Activated naive CD4-positive, alpha-beta T cell treated with anti-CD3 and anti-CD28 coated beads, Interleukin-2, amount 10 ng/mL, durations not matched to agents 7 days and 5 days (primary cell): ENCODE measurements around the gene FBXW5.

Source experiments
- CTCF ChIA-PET: fragments of 350-600 bp; sonication (Branson Sonifier 250); formaldehyde crosslinking; loops from one replicate; lab custom pipeline; 2021; ENCODE audit warnings: antibody characterized with exemption; lab: Charles Lee
- DNase-seq: peaks from one replicate; pipeline ENCODE4 v3.0.0-alpha.2; 2020
- H3K27ac Mint-ChIP-seq: one replicate; pipeline ENCODE4 v1.8.0; 2021; ENCODE audit warnings: mild to moderate bottlenecking, moderate library complexity, mixed read lengths
- H3K27me3 Mint-ChIP-seq: one replicate; pipeline ENCODE4 v1.8.0; 2021; ENCODE audit warnings: mild to moderate bottlenecking, mixed read lengths
- H3K36me3 Mint-ChIP-seq: one replicate; pipeline ENCODE4 v1.8.0; 2021; ENCODE audit warnings: mixed read lengths
- H3K4me1 Mint-ChIP-seq: one replicate; pipeline ENCODE4 v1.8.0; 2021; ENCODE audit warnings: mixed read lengths
- H3K4me3 Mint-ChIP-seq: one replicate; pipeline ENCODE4 v1.8.0; 2021; ENCODE audit warnings: mild to moderate bottlenecking, moderate library complexity, mixed read lengths
- H3K9me3 Mint-ChIP-seq: one replicate; pipeline ENCODE4 v1.8.0; 2021; ENCODE audit warnings: mixed read lengths

Gene FBXW5, protein sequence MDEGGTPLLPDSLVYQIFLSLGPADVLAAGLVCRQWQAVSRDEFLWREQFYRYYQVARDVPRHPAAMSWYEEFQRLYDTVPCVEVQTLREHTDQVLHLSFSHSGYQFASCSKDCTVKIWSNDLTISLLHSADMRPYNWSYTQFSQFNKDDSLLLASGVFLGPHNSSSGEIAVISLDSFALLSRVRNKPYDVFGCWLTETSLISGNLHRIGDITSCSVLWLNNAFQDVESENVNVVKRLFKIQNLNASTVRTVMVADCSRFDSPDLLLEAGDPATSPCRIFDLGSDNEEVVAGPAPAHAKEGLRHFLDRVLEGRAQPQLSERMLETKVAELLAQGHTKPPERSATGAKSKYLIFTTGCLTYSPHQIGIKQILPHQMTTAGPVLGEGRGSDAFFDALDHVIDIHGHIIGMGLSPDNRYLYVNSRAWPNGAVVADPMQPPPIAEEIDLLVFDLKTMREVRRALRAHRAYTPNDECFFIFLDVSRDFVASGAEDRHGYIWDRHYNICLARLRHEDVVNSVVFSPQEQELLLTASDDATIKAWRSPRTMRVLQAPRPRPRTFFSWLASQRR

DNA sequence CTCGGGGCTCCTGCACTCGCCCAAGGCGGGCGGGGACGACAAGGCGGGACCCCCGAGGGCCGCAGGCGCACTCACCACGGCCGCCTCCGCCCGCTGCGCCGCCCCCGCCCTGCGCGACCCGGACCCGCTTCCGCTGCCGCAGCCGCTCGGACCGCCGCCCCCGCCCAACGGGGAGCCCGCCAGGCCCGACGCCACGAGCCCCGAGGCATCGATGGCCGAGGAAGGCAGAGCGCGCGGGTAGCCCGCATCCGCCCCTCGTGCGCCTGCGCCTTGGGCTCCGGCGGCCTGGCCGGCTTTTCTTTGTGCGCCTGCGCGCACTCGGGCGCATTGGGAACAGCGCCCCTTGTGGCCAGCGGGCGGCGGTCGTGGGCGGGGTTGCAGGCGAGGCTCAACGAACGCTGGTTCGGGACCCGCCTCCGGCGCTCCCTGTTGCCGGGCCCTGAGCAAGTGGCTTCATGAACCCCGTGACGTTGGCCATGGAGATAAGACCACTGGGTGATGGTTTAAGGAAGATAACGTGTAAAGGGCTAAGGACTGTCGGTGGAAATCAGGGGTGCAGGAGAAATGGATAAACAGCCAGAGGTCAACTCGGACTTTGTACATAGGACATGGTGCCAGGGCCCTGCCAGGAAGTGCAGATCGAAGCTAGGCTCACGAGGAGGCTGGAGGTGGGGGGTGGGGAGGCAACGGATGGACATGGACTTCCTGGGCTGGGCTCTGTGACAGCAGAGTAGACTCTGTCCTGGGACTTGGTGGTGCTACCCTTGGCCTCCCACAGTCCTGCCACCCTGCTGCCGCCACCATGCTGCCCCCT lies at the start of gene FBXW5, which contains the start of gene C8G:
Gene FBXW5, minus strand, starts transcription at position 220 of the 814 bp plus-strand sequence. CDS start 655 bp downstream, outside the sequence.
Gene C8G, plus strand, starts transcription at position 725 of the 814 bp plus-strand sequence. Its CDS starts 78 bp downstream, at position 803.
- H3K4me1 Mint-ChIP-seq: peaks cover 26% of the 10 kb centered on the region
- H3K27ac Mint-ChIP-seq: peak within 1 kb of the TSS; percentile 90
- H3K36me3 Mint-ChIP-seq: peaks cover 10% of the 10 kb centered on the region
- peak within 1 kb of the TSS; percentile 82 for H3K4me3 Mint-ChIP-seq
- H3K27me3 Mint-ChIP-seq: no peaks in the 10 kb centered on the region
- CTCF ChIA-PET: interaction anchor here (0.9 to 1.2 kb wide), 4 partner anchors 85 to 100 kb away, joined by 3 to 5 read pairs (median 3); no protein-coding TSS in a partner anchor
- no peaks in the 10 kb centered on the region for H3K9me3 Mint-ChIP-seq
- DNase-seq: peak; percentile 94

DNA sequence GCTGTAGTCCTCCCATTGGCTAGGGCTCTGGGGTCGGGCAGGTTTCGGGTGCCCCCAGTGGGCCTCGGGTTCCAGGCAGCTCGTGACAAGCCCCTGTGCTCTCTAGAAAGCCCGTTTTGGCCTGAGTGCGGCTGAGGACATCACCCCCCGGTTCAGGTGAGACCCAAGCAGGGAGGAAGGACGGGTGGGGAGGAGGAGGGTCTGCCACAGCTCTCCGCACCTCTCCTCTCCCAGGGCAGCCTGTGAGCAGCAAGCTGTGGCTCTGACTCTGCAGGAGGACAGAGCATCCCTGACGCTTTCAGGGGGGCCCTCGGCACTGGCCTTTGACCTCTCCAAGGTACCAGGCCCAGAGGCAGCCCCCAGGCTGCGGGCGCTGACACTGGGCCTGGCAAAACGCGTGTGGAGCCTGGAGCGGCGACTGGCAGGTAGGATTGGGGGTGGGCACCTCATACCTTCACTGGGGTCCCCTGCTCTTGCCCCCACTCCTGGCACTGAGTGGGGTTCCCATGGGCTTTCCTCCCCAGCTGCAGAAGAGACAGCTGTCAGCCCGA lies 48.4 kb upstream of the FBXW5 start:
- Mint-ChIP-seq H3K27ac (peak overlapping the region; percentile 82), H3K36me3 (peaks cover 7% of the 10 kb centered on the region), H3K9me3 (no peaks in the 10 kb centered on the region), H3K4me1 (peaks cover 45% of the 10 kb centered on the region), H3K4me3 (peak overlapping the region; percentile 82), H3K27me3 (peaks cover 51% of the 10 kb centered on the region)
- no peak for DNase-seq
- CTCF ChIA-PET: interaction anchor here (0.9 to 2.3 kb wide), 5 partner anchors 17 to 74 kb away, joined by 3 to 9 read pairs (median 4); no protein-coding TSS in a partner anchor

DNA sequence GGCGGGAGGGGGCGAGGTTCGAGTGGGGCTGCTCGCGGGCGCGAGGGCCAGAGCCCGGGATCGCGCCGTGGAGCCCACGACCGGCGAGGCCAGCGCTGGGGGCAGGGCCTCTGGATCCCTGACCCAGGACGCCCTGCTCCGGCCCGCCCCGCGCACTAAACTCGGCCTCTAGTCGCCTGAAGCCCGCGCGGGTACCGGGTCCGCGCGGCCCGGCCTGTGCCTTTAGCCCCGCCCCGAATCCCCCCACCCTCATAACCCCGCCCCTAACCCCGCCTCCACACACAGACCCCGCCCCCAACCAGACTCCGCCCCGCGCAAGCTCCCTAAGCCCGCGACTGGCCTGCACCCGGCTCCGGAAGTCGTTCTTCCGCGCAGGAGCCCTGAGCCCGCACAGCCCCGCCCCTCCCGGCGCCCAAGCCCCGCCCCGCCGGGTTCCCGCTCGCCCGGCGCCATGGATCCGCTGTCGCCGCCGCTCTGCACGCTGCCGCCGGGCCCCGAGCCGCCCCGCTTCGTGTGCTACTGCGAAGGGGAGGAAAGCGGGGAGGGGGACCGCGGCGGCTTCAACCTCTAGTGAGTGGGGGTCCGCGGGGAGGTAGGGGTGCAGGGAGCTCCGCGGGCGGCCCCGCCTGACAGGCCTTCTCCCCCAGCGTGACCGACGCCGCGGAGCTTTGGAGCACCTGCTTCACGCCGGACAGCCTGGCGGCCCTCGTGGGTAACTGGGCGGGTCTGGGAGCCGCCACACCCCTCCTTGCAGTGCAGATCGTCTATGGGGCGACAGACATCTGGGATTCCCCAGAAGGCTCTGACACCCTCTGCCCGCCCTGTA lies 47.7 kb upstream of the FBXW5 start, which contains the start of gene PAXX:
Gene PAXX, plus strand, starts transcription at position 430 of the 826 bp plus-strand sequence. Its CDS starts 22 bp downstream, at position 452.
- H3K36me3 Mint-ChIP-seq: peaks cover 7% of the 10 kb centered on the region
- H3K27ac Mint-ChIP-seq: peak within 1 kb of the TSS; percentile 82
- CTCF ChIA-PET: interaction anchor here (0.7 to 2.3 kb wide), 6 partner anchors 16 to 200 kb away, joined by 3 to 9 read pairs (median 4); no protein-coding TSS in a partner anchor
- H3K9me3 Mint-ChIP-seq: no peaks in the 10 kb centered on the region
- peaks cover 51% of the 10 kb centered on the region for H3K27me3 Mint-ChIP-seq
- H3K4me3 Mint-ChIP-seq: peak within 1 kb of the TSS; percentile 82
- DNase-seq: peak; percentile 96
- H3K4me1 Mint-ChIP-seq: peaks cover 38% of the 10 kb centered on the region

DNA sequence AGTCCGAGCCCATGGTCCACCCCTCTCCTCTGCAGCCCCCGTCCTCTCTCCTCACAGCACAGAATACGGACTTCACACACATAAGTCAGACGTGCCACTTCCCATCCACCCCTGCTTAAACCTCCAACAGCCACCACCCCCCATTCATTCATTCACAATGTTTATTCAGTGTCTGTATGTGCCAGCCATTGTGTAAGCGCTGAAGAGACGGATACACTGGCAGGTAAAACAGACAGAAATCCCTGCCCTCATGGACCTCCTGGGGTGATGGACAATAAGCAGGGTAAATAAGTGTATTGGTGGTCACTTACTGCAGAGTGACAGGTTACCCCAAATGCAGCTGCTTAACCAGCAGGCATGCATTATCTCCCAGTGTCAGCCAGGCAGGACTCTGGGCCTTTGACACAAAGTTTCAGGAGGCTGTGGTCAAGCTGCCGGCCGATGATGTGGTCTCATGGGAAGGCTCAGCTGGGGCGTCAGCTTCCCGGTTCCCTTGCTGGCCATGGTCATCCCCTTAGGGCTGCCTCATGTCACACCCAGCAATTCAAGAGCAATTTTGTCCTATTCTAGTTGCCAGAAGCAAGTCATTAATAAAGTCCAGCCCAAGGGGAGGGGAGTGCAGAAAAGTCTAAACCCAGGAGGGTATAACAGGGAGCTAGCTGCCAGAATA lies 45.8 kb upstream of the FBXW5 start:
- Mint-ChIP-seq H3K36me3 (peaks cover 7% of the 10 kb centered on the region), H3K9me3 (no peaks in the 10 kb centered on the region), H3K4me3 (peak overlapping the region; percentile 71), H3K27me3 (peaks cover 60% of the 10 kb centered on the region), H3K27ac (peak overlapping the region; percentile 0), H3K4me1 (peaks cover 24% of the 10 kb centered on the region)
- CTCF ChIA-PET: interaction anchor here (1.1 to 1.5 kb wide), 2 partner anchors 39 to 42 kb away, joined by 3 to 4 read pairs; no protein-coding TSS in a partner anchor
- DNase-seq: no peak

DNA sequence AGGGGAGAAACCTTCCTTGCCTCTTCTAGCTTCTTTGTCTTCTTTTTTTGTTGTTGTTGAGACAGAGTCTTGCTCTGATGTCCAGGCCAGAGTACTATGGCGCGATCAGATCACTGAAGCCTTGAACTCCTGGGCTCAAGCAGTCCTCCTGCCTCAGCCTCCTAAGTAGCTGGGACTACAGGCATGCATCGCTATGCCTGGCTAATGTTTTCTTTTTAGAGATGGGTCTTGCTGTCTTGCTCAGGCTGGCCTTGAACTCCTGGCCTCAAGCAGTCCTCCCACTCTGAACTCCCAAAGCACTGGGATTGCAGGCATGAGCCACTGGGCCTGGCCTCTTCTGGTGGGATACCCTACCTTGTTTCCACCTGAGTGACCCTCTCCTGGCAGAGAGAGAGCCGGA lies 44.3 kb upstream of the FBXW5 start:
- Mint-ChIP-seq H3K9me3 (no peaks in the 10 kb centered on the region), H3K4me3 (no peak overlapping the region), H3K27ac (no peak overlapping the region), H3K4me1 (peaks cover 18% of the 10 kb centered on the region), H3K36me3 (peaks cover 6% of the 10 kb centered on the region), H3K27me3 (peaks cover 75% of the 10 kb centered on the region)
- no peak for DNase-seq
- CTCF ChIA-PET: interaction anchor here (1.4 kb wide), 1 partner anchor 41 kb away, joined by 4 read pairs; no protein-coding TSS in a partner anchor

DNA sequence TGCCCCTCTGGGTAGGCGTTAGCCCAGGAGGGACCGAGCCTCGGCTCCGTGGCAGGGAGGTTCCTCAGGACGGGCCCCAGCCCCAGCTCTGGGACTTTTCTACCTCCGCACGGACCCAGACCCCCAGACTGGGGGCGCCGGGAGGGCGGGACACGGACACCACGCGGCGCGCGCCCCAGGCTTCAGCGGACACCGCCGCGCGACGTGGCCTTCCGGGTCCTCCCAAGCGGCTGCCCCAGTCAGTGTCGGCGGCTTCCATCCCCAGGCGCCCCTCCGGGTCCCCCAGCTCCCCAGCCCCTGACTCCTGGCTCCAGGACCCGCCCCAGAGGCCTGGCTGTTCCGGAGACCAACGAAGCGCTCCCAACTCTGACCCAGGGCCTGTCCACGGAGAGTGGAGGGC lies 41.3 kb upstream of the FBXW5 start:
- peaks cover 99% of the 10 kb centered on the region for H3K27me3 Mint-ChIP-seq
- H3K36me3 Mint-ChIP-seq: no peaks in the 10 kb centered on the region
- H3K27ac Mint-ChIP-seq: no peak overlapping the region
- no peak overlapping the region for H3K4me3 Mint-ChIP-seq
- CTCF ChIA-PET: interaction anchor here (1.0 to 1.4 kb wide), 2 partner anchors 10 to 16 kb away, joined by 3 read pairs; no protein-coding TSS in a partner anchor
- no peak for DNase-seq
- H3K4me1 Mint-ChIP-seq: peaks cover 3% of the 10 kb centered on the region
- H3K9me3 Mint-ChIP-seq: no peaks in the 10 kb centered on the region

DNA sequence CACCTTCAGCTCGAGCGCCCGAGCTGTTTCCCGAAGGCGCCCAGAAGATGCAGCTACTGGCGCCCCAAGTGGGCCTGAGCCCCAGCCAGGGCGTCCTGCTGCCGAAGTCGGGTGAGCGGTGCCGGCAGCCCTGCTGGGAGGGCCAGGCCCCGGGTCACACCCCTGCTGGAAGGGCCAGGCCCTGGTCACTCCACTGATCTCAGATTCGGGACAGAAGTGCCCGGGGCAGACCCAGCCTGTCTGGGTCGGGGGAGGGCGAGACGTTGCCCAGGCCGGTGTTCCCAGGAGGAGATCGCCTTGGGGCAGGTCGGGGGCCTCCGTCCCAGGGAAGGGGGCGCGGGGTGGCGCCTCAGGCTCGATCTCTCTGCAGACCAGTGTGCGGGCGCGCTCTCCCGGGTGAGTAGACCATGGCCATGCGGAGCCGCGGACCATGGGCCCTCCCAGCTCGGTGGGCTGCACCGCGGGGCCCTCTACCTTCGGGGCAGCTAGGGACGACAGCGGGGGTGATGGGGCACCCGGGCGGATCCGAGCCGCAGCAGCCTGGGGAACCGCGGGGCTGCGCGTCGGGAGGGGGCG lies 40.6 kb upstream of the FBXW5 start:
- no peak for DNase-seq
- Mint-ChIP-seq H3K36me3 (no peaks in the 10 kb centered on the region), H3K9me3 (no peaks in the 10 kb centered on the region), H3K27ac (no peak overlapping the region), H3K4me3 (no peak overlapping the region), H3K27me3 (peaks cover 99% of the 10 kb centered on the region), H3K4me1 (no peaks in the 10 kb centered on the region)
- CTCF ChIA-PET: interaction anchor here (1.0 to 1.4 kb wide), 2 partner anchors 9 to 17 kb away, joined by 3 read pairs; no protein-coding TSS in a partner anchor

DNA sequence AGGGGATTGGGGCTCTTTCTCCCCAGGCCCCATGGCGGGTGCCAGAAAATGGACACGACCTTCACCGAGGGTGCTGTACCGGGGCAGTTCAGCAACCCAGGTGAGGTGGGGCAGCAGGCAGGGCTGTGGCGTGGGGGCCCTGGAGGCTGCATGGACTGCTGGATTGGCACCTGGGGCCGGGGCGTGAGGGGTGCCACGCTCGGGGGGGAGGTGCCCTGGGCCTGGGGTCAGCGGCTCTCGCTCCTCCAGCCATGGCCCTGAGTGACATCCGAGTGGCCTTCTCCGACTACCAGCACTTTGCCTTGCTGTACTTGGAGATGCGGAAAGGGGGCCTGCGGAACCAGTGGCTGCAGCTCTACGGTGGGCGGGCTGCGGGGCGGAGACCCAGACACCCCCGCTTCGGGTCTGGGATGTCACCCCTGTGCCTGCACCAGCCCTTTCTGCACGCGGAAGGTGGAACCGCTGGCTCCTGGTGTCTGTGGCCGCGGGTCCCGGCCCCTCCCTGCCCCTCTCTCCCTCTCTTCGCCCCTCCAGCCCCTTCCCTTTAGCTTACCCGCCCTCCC lies 40.0 kb upstream of the FBXW5 start:
- Mint-ChIP-seq H3K27me3 (peaks cover 99% of the 10 kb centered on the region), H3K4me3 (no peak overlapping the region), H3K4me1 (no peaks in the 10 kb centered on the region), H3K27ac (no peak overlapping the region), H3K36me3 (no peaks in the 10 kb centered on the region), H3K9me3 (no peaks in the 10 kb centered on the region)
- no peak for DNase-seq
- CTCF ChIA-PET: interaction anchor here (1.4 kb wide), 1 partner anchor 17 kb away, joined by 3 read pairs; no protein-coding TSS in a partner anchor

DNA sequence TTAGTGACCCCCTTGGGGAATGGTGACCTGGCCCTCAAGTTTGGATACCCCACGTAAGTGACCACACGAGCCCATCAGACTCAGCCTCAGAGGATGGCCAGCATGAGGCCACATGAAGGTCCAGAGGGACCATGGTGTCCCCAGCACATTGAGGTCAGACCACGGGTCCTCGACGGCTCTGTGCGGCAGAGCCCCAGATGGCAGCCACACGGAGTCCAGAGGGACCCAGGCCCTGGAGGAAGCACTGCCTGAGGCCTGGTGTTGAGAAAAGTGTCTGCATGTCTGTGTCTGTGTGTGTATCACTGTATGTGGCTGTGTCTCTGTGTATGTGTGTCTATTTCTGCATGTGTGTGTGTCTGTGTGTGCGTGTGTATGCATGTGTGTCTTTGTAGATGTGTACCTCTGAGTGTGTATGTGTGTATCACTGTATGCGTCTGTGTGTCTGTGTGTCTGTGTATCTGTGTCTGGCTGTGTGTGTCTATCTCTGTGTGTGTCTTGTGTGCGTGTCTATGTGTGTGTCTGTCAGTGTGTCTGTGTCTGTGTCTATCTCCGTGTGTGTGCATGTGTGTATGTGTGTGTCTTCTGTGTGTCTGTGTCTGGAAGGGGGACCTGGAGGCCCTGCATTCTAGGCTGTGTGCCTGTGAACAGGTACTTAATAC lies 39.2 kb upstream of the FBXW5 start:
- no peak overlapping the region for H3K4me3 Mint-ChIP-seq
- DNase-seq: no peak
- H3K9me3 Mint-ChIP-seq: no peaks in the 10 kb centered on the region
- CTCF ChIA-PET: no interaction called here
- no peaks in the 10 kb centered on the region for H3K4me1 Mint-ChIP-seq
- no peak overlapping the region for H3K27ac Mint-ChIP-seq
- no peaks in the 10 kb centered on the region for H3K36me3 Mint-ChIP-seq
- peaks cover 94% of the 10 kb centered on the region for H3K27me3 Mint-ChIP-seq

DNA sequence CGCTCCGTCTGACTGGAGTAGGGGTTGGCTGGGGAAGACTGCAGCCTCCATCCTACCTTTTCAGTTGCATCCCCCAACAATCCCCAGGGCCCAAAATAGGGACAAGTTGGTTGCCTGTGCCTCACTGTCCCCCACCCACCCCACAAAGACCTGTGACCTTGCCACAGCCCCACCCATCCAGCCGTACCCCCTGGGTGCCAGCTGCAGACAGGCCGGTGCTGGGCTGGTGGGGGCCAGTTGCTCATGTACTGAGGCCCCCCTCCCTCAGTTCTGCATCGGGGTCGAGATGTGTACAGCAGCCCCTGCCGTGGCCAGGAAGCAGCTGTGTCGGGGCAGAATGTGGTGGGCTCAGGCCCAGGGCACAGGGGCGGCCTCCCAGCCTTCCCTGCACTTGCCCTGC lies 38.6 kb upstream of the FBXW5 start:
- no peak overlapping the region for H3K27ac Mint-ChIP-seq
- H3K27me3 Mint-ChIP-seq: peaks cover 88% of the 10 kb centered on the region
- DNase-seq: no peak
- no peaks in the 10 kb centered on the region for H3K36me3 Mint-ChIP-seq
- no peaks in the 10 kb centered on the region for H3K4me1 Mint-ChIP-seq
- no peaks in the 10 kb centered on the region for H3K9me3 Mint-ChIP-seq
- CTCF ChIA-PET: no interaction called here
- H3K4me3 Mint-ChIP-seq: no peak overlapping the region

DNA sequence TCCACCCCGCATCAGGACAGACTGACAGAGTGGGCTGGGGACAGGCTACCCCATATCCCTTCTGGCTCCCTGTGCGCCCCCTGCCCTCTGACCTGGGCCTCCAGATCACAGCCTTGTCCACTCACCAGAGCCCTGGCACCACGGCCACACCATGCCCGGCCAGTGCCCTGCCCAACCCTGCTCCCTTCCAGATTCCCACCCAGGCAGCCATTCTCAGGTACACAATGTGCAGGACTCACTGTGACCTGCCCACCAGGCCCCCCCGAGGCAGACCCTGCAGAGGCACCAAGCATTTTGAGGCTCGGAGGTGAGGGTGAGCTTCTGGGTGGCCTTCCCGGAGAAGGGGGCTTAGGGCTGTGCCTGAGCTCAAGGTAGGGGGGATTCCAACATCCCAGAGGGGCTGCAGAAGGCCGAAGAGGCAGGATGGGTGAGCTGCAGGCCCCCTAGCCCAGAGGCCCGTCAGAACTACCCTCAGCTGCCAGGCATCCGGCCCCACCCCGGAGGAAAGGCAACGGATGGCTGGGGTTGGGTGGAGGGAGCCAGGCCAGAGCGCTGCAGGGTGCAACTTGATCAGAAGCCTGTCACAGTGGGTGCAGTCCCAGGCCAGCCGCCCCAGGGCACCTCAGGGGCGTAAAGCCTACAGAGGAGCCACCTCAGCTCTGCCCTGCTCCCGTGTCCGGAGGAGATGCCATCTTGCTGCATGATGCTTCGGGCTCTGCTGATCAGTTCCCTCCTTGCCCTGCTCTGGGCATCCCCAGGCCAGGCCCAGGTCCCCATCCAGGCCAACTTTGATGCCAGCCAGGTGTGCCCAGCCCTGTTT lies 37.9 kb upstream of the FBXW5 start, which contains the start of gene LCNL1:
Gene LCNL1, plus strand, starts transcription at position 762 of the 820 bp plus-strand sequence. CDS start 594 bp downstream, outside the sequence.
- DNase-seq: no peak
- no peaks in the 10 kb centered on the region for H3K9me3 Mint-ChIP-seq
- no peaks in the 10 kb centered on the region for H3K36me3 Mint-ChIP-seq
- H3K4me1 Mint-ChIP-seq: no peaks in the 10 kb centered on the region
- peaks cover 86% of the 10 kb centered on the region for H3K27me3 Mint-ChIP-seq
- no peak within 1 kb of the TSS for H3K27ac Mint-ChIP-seq
- CTCF ChIA-PET: no interaction called here
- no peak within 1 kb of the TSS for H3K4me3 Mint-ChIP-seq
